ENCODE results near the gene SLC25A13.

- TF ChIP-seq CTCF (conservative IDR thresholded peaks at IDR 0.05; ENCODE audit: low read depth, low read length) (no peak), POLR2A (IDR thresholded peaks at IDR 0.05; ENCODE audit: low read depth, low read length) (no peak), RCOR1 (IDR thresholded peaks at IDR 0.05; ENCODE audit: insufficient replicate concordance, low read length) (no peak), MAFK (IDR thresholded peaks at IDR 0.05; ENCODE audit: low read depth, low read length) (no peak), RAD21 (IDR thresholded peaks at IDR 0.05; ENCODE audit: low read length) (no peak), MAZ (IDR thresholded peaks at IDR 0.05; ENCODE audit: borderline replicate concordance, low read depth, low read length) (no peak), FOS (IDR thresholded peaks at IDR 0.05; ENCODE audit: low read depth, low read length) (no peak)
These were observed 119.8 kb downstream of the SLC25A13 start for GRCh38 chr7:96202102-96202501.

All from IMR-90 (cell line).